Measurements from ENCODE around the gene TMEM120B. TPM values are rescaled to one million over a fixed set of nuclear protein-coding genes. Genes with fewer than 3 reads are reported as not detected.
"Not testable (repeated sequence)": the region's sequence is repeated elsewhere in the genome, so short reads cannot be mapped to it uniquely, and the experiment has no call there.

The TMEM120B gene
- total RNA-seq, 4 donors from 2014 or later, result 3.5 to 7.2 (median 5.1) TPM

GRCh38 chr12:121788176-121788818 is 75.7 kb downstream of the TMEM120B start:
- WGBS, 2 donors, result 82 to 98% methylated on average over 6 to 7 of the region's 7 CpGs
- intact Hi-C loops (cut with DNase I; ENCODE audit: low total_unique reads), result no loop called here

GRCh38 chr12:121789233-121789781 is 76.8 kb downstream of the TMEM120B start:
- WGBS, 2 donors, result 65 to 70% methylated on average over 12 of the region's 13 CpGs
- intact Hi-C loops (cut with DNase I; ENCODE audit: low total_unique reads), result no loop called here
- no peak overlapping the region for H3K4me3 ChIP-seq (ENCODE audit: low read depth, poor library complexity, severe bottlenecking)
- no peak for DNase-seq (ENCODE audit: low spot score in 2 of 2)
- TF ChIP-seq, protein P1, sequence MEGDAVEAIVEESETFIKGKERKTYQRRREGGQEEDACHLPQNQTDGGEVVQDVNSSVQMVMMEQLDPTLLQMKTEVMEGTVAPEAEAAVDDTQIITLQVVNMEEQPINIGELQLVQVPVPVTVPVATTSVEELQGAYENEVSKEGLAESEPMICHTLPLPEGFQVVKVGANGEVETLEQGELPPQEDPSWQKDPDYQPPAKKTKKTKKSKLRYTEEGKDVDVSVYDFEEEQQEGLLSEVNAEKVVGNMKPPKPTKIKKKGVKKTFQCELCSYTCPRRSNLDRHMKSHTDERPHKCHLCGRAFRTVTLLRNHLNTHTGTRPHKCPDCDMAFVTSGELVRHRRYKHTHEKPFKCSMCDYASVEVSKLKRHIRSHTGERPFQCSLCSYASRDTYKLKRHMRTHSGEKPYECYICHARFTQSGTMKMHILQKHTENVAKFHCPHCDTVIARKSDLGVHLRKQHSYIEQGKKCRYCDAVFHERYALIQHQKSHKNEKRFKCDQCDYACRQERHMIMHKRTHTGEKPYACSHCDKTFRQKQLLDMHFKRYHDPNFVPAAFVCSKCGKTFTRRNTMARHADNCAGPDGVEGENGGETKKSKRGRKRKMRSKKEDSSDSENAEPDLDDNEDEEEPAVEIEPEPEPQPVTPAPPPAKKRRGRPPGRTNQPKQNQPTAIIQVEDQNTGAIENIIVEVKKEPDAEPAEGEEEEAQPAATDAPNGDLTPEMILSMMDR (IDR thresholded peaks at IDR 0.05), result no peak
- TF ChIP-seq POLR2A (IDR thresholded peaks at IDR 0.05), result no peak

More at GRCh38 chr12:121788176-121788818, 75.7 kb downstream of the TMEM120B start:
- no peak for TF ChIP-seq POLR2A (IDR thresholded peaks at IDR 0.05)
- TF ChIP-seq, protein P1 (IDR thresholded peaks at IDR 0.05), result no peak
- no peak for DNase-seq (ENCODE audit: low spot score in 2 of 2)
- H3K4me3 ChIP-seq (ENCODE audit: low read depth, poor library complexity, severe bottlenecking), result no peak overlapping the region

DNA sequence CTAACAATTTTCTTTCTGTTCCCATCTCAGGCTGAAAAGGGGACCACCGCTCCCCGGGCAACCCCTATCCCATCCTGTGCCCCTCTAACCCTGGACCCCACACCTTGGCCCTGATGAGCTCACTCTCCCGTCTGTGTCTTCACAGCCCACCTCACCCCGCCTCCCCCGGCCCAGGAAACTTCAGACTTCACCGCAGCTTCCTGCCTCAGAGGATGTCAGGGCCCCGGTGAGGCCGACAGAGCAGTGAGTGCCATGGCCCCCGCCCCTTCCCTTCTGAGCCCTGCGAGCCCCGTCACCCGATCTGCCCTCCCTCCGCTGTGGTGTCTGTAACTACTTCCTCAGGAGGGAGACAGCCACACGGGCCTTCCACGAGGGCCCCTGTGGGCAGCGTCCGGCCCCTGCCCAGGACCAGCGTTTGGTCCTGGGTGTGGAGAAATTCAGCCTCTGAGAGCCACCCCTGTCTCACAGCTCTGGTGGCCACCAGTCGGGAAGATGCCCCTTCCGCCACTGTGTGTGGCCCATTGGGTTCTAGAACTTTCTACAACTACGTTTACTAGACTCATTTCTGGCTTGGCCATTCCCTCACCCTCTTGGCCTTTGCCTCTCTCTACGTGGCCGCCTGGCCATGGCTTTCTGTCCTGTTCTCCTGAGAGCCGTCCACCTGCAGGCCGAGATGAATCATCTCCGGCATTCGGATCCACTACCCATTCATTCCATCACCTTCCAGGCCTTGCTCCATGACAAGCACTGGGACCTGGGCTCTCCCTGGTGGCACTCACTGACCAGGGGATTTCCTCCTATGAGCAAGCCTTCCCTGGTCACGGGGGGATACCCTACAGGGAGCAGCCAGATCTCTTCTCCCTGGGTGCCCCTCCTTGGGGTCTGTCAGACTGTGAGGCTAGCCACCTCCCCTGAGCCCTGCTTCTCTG is 77.5 kb downstream of the TMEM120B start:
- intact Hi-C loops (cut with DNase I; ENCODE audit: low total_unique reads), result loop anchor here (5.0 kb wide), 1 partner anchor 88 kb away; no protein-coding TSS in a partner anchor
- TF ChIP-seq POLR2A (IDR thresholded peaks at IDR 0.05), result no peak
- TF ChIP-seq, protein P1 (IDR thresholded peaks at IDR 0.05), result no peak
- H3K4me3 ChIP-seq (ENCODE audit: low read depth, poor library complexity, severe bottlenecking), result no peak overlapping the region
- no peak for DNase-seq (ENCODE audit: low spot score in 2 of 2)
- WGBS, 2 donors, result 73 to 74% methylated on average over 27 to 28 of the region's 28 CpGs

DNA sequence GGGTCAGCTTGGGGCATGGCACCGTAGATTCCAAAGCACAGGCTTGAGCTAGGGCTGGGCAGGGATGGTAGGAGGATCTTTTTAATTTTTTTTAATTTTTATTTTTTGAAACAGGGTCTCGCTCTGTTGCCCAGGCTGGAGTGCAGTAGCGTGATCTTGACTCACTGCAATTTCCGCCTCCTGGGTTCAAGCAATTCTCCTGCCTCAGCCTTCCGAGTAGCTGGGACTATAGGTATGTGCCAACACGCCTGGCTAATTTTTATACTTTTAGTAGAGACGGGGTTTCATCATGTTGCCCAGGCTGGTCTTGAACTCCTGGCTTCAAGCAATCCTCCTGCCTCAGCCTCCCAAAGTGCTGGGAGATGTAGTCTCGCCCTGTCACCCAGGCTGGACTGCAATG is 78.2 kb downstream of the TMEM120B start:
- DNase-seq (ENCODE audit: low spot score in 2 of 2); H3K4me3 ChIP-seq (ENCODE audit: low read depth, poor library complexity, severe bottlenecking): not testable (repeated sequence)
- intact Hi-C loops (cut with DNase I; ENCODE audit: low total_unique reads), result loop anchor here (5.0 kb wide), 1 partner anchor 88 kb away; no protein-coding TSS in a partner anchor
- WGBS, 2 donors, result 86 to 99% methylated on average over 8 of the region's 8 CpGs

DNA sequence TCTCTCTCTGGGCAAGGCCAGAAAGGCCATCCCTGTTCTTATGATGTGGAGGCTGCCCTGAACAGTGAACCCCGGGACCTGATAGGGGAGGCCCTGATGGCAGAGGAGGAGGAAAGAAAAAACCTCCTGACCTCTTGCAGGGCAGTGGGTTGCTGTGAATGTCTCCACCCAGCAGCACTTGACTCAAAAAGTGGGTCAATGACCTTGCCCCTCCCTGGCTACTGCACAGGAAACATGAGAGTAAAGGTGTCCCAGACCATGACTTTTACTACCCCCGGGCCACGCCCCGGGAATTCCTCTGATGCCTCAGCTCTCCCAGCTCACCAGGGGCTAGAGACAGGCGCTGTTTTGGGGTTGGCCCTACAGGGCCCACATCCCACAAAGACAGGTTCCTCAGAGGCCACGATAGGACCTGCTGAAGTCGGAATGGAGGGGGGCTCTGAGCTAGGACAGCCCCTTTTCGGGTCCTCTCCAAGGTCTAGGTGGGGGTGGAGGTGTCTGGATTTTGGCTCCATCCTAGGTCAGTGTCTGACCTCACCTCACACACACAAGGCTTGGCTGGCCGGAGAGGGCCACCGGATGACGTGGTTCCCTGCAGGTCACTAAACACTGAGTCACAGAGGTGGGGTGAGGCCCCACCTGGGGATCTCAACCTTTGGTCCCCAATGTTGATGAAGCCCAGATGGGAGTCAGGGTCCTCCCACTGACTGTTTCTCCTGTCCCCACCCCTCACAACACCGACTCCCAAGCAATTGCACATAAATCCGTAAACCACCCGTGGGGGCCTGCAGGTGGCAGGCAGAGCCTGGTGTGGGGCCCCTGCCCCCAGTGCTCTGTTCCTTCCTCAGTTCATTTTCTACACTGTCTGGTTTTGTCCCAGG is 79.4 kb downstream of the TMEM120B start:
- no peak overlapping the region for H3K4me3 ChIP-seq (ENCODE audit: low read depth, poor library complexity, severe bottlenecking)
- intact Hi-C loops (cut with DNase I; ENCODE audit: low total_unique reads), result loop anchor here (5.0 kb wide), 1 partner anchor 90 kb away; no protein-coding TSS in a partner anchor
- DNase-seq (ENCODE audit: low spot score in 2 of 2), result no peak
- WGBS, 2 donors, result 83 to 88% methylated on average over 11 to 13 of the region's 14 CpGs
- TF ChIP-seq, protein P1 (IDR thresholded peaks at IDR 0.05), result no peak
- no peak for TF ChIP-seq POLR2A (IDR thresholded peaks at IDR 0.05)

All from lower leg skin (tissue), 4 donors.